ENCODE results near the gene SH3RF3. TPM values are rescaled to one million over a fixed set of nuclear protein-coding genes. Genes with fewer than 3 reads are reported as not detected.

Gene SH3RF3
- total and polyA plus RNA-seq, 2 of the 13 experiments (the other 11 are each of a cell fraction or from before 2014, with no cell fraction given) = 0.04 TPM; not detected in 1

DNA sequence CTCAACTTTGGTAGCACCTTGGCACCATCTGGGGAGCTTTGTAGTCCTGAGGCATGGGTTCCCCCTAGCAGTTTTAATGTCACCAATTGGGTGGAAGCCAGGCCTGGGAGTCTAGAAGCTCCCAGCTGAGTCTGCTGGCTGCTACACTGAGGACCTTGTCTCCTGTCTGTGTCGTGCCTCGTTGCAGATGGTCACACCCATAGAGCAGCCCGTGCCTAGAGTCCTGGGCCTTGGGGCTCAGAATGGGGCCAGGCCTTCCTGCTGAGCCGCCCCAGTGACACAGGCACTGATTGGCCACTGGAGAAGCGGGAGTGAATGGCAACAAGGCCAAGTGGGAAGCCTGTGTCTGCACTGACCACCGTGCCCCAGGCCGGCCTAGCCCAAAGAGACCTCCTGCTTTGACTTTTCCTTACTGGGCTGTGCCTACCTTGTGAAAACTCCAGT lies 113.2 kb downstream of the SH3RF3 start (continued):
- TF ChIP-seq, protein P1, sequence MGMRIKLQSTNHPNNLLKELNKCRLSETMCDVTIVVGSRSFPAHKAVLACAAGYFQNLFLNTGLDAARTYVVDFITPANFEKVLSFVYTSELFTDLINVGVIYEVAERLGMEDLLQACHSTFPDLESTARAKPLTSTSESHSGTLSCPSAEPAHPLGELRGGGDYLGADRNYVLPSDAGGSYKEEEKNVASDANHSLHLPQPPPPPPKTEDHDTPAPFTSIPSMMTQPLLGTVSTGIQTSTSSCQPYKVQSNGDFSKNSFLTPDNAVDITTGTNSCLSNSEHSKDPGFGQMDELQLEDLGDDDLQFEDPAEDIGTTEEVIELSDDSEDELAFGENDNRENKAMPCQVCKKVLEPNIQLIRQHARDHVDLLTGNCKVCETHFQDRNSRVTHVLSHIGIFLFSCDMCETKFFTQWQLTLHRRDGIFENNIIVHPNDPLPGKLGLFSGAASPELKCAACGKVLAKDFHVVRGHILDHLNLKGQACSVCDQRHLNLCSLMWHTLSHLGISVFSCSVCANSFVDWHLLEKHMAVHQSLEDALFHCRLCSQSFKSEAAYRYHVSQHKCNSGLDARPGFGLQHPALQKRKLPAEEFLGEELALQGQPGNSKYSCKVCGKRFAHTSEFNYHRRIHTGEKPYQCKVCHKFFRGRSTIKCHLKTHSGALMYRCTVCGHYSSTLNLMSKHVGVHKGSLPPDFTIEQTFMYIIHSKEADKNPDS (CRISPR knock-in tag; IDR thresholded peaks at IDR 0.05) = no peak
- TF ChIP-seq ZNF207 (IDR thresholded peaks at IDR 0.05; ENCODE audit: borderline replicate concordance) = no peak

DNA sequence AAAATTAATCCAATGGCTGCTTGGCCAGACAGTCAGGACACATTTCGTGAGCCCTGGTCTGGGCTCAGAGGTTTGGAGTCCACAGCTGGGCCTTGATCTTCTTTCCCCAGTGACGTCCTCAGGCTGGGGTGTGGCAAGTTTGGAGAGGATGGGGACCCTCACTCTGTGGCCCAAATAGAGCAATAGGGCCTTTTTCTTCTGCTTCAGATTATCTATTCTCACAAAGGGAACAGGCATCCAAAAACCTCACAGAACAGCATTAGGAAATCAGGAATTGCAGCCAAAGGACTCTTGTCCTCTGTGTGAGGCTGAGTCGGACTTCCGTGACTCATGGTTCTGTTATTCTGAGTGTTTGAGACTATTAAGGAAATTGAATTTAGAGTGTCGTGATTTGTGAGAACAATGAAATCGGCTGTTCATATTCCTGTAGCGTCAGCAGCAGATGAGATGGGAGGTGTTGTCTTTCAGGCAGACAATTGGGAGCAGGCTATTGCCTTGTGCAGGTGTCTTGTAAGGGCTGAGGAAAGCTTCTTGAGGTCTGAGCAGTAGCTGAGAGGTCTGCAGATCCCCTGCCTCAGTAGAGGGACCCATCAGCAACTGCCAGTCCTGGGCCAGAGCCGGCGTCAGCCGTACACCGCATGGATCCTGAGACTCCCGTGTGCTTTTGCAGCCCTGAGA lies 113.8 kb downstream of the SH3RF3 start:
- H3K27ac ChIP-seq (ENCODE audit: extremely low read length, insufficient read depth, low read length) = no peak overlapping the region
- BruUV-seq (replicated peaks) = no TSS peak
- H3K9ac ChIP-seq (ENCODE audit: insufficient read depth, low read depth, low read length) = no peak overlapping the region
- no peaks in the 10 kb centered on the region for H3K36me3 ChIP-seq (replicated peaks in 1 of 2; ENCODE audit: control insufficient read depth in 1 of 2, insufficient read depth in 2 of 2, low read length in 2 of 2)
- H3K4me2 ChIP-seq (ENCODE audit: low read depth, low read length) = no peak overlapping the region
- no peak overlapping the region for H2AFZ ChIP-seq (ENCODE audit: low read length)
- peaks cover 0 to 14% of the 10 kb centered on the region in 2 experiments; a peak in 2 of 5 replicates for H3K27me3 ChIP-seq (ENCODE audit: control insufficient read depth in 1 of 2, insufficient read depth in 2 of 2, low read length in 2 of 2)
- H4K20me1 ChIP-seq (ENCODE audit: insufficient read depth, low read length) = no peaks in the 10 kb centered on the region
- no peak overlapping the region for H3K4me3 ChIP-seq (replicated peaks in 1 of 3; ENCODE audit: insufficient read depth in 1 of 3, low read depth in 2 of 3, low read length in 3 of 3)
- DNase-seq (ENCODE audit: low spot score) (no peak), FAIRE-seq (no peak), ATAC-seq (no peak)
- ChIA-PET POLR2A (no interaction called here), CTCF (ENCODE audit: low intra/inter-chr PET ratio, low total read pairs) (no interaction called here)
- 58% methylated on average over 11 of the region's 12 CpGs for WGBS (ENCODE audit: low lambda C conversion rate)
- H3K9me3 ChIP-seq (ENCODE audit: low read length) = no peaks in the 10 kb centered on the region
- no peaks in the 10 kb centered on the region for H3K79me2 ChIP-seq (ENCODE audit: insufficient read depth, low read length)
- intact Hi-C loops (cut with micrococcal nuclease; ENCODE audit: unreplicated experiment) (no loop called here), in situ Hi-C loops (cut with HindIII; ENCODE audit: extremely low pct_ligation_motif_present, low pct_unique_long_range_greater_than_20kb) (no loop called here)
- no peaks in the 10 kb centered on the region for H3K4me1 ChIP-seq (ENCODE audit: insufficient read depth, low read length)
- TF ChIP-seq ZNF12 (CRISPR knock-in tag; IDR thresholded peaks at IDR 0.05) (no peak), ZNF570 (CRISPR knock-in tag; IDR thresholded peaks at IDR 0.05; ENCODE audit: borderline replicate concordance) (no peak), NR2F1 (CRISPR knock-in tag; IDR thresholded peaks at IDR 0.05) (no peak), NAIF1 (CRISPR knock-in tag; IDR thresholded peaks at IDR 0.05; ENCODE audit: borderline replicate concordance) (no peak), ZNF543 (CRISPR knock-in tag; IDR thresholded peaks at IDR 0.05) (no peak), ZNF251 (CRISPR knock-in tag; IDR thresholded peaks at IDR 0.05) (no peak), ARHGAP35 (CRISPR knock-in tag; IDR thresholded peaks at IDR 0.05; ENCODE audit: borderline replicate concordance) (no peak)
- TF ChIP-seq, protein P2, sequence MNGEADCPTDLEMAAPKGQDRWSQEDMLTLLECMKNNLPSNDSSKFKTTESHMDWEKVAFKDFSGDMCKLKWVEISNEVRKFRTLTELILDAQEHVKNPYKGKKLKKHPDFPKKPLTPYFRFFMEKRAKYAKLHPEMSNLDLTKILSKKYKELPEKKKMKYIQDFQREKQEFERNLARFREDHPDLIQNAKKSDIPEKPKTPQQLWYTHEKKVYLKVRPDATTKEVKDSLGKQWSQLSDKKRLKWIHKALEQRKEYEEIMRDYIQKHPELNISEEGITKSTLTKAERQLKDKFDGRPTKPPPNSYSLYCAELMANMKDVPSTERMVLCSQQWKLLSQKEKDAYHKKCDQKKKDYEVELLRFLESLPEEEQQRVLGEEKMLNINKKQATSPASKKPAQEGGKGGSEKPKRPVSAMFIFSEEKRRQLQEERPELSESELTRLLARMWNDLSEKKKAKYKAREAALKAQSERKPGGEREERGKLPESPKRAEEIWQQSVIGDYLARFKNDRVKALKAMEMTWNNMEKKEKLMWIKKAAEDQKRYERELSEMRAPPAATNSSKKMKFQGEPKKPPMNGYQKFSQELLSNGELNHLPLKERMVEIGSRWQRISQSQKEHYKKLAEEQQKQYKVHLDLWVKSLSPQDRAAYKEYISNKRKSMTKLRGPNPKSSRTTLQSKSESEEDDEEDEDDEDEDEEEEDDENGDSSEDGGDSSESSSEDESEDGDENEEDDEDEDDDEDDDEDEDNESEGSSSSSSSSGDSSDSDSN (CRISPR knock-in tag; IDR thresholded peaks at IDR 0.05) = no peak
- TF ChIP-seq, protein P3, sequence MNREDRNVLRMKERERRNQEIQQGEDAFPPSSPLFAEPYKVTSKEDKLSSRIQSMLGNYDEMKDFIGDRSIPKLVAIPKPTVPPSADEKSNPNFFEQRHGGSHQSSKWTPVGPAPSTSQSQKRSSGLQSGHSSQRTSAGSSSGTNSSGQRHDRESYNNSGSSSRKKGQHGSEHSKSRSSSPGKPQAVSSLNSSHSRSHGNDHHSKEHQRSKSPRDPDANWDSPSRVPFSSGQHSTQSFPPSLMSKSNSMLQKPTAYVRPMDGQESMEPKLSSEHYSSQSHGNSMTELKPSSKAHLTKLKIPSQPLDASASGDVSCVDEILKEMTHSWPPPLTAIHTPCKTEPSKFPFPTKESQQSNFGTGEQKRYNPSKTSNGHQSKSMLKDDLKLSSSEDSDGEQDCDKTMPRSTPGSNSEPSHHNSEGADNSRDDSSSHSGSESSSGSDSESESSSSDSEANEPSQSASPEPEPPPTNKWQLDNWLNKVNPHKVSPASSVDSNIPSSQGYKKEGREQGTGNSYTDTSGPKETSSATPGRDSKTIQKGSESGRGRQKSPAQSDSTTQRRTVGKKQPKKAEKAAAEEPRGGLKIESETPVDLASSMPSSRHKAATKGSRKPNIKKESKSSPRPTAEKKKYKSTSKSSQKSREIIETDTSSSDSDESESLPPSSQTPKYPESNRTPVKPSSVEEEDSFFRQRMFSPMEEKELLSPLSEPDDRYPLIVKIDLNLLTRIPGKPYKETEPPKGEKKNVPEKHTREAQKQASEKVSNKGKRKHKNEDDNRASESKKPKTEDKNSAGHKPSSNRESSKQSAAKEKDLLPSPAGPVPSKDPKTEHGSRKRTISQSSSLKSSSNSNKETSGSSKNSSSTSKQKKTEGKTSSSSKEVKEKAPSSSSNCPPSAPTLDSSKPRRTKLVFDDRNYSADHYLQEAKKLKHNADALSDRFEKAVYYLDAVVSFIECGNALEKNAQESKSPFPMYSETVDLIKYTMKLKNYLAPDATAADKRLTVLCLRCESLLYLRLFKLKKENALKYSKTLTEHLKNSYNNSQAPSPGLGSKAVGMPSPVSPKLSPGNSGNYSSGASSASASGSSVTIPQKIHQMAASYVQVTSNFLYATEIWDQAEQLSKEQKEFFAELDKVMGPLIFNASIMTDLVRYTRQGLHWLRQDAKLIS (CRISPR knock-in tag; IDR thresholded peaks at IDR 0.05) = no peak
- TF ChIP-seq, protein P4, sequence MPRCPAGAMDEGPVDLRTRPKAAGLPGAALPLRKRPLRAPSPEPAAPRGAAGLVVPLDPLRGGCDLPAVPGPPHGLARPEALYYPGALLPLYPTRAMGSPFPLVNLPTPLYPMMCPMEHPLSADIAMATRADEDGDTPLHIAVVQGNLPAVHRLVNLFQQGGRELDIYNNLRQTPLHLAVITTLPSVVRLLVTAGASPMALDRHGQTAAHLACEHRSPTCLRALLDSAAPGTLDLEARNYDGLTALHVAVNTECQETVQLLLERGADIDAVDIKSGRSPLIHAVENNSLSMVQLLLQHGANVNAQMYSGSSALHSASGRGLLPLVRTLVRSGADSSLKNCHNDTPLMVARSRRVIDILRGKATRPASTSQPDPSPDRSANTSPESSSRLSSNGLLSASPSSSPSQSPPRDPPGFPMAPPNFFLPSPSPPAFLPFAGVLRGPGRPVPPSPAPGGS (CRISPR knock-in tag; IDR thresholded peaks at IDR 0.05) = no peak
